B cell (primary cell): ENCODE results near the gene NOTUM.

ENCODE experiments used
- EZH2 ChIP-seq: IDR thresholded peaks from 2 replicates; pipeline ENCODE4 v1.6.1; 2012; ENCODE audit warnings: borderline replicate concordance, low read depth, mild to moderate bottlenecking, moderate library complexity, low read length; ENCODE audit not compliant: insufficient read depth, poor library complexity, severe bottlenecking
- TF ChIP-seq, protein P1 (sequence below): fragments of 200-600 bp; IDR thresholded peaks from one replicate; pipeline ENCODE4 v1.8.0; 2022; ENCODE audit warnings: antibody characterized with exemption, mild to moderate bottlenecking

DNA sequence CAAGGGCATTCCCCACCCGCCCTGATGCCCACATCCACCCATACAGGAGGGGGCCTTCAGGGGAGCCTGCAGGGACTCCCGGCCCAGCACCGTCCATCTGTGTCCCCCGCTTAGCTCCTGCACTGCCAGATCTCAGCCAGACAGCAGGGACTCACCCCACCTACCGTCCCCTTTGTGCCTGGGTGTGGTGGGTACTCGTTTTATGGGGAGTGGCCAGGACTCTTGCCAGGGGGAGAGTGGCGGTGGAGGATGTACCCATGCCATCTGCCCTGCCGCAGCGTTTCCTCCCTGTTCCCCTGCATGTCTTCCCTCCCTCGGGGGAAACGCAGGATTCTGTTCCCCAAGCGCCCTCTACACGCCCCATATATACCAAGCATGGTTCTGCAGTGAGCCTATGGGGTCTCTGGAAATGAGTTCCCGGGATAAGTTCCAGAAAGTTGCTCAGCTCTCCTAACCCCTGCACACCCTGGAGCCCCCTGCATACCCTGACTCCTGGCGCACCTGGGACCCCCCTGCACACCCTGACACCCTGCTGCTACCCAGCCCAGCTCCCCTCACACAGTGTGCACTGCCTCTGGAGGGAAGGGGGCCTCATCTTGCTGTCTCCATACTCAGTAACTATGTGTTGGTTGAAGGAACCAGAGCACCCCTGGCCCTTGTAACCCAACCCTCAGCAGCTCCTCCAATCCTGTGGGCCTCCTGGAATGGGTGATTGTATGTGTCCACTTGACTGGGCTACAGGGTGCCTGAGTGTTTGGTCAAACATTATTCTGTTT is 29.2 kb downstream of the NOTUM start:
- TF ChIP-seq, protein P1, sequence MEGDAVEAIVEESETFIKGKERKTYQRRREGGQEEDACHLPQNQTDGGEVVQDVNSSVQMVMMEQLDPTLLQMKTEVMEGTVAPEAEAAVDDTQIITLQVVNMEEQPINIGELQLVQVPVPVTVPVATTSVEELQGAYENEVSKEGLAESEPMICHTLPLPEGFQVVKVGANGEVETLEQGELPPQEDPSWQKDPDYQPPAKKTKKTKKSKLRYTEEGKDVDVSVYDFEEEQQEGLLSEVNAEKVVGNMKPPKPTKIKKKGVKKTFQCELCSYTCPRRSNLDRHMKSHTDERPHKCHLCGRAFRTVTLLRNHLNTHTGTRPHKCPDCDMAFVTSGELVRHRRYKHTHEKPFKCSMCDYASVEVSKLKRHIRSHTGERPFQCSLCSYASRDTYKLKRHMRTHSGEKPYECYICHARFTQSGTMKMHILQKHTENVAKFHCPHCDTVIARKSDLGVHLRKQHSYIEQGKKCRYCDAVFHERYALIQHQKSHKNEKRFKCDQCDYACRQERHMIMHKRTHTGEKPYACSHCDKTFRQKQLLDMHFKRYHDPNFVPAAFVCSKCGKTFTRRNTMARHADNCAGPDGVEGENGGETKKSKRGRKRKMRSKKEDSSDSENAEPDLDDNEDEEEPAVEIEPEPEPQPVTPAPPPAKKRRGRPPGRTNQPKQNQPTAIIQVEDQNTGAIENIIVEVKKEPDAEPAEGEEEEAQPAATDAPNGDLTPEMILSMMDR: no peak
- TF ChIP-seq EZH2: no peak
